Liver (tissue), 9 donors: ENCODE results near the gene NEIL3. TPM values are rescaled to one million over a fixed set of nuclear protein-coding genes. Genes with fewer than 3 reads are reported as not detected.

ENCODE experiments used
- DNase-seq: peaks from one replicate; pipeline ENCODE4 v3.0.0-alpha.2; 2017; ENCODE audit warnings: low spot score
- H3K27ac ChIP-seq, 2 donors: one replicate each; pipeline ENCODE4 v1.7.0; 2013; ENCODE audit warnings: inconsistent platforms in 2 of 2, low read length in 2 of 2, control low read depth in 1 of 2, low read depth in 1 of 2, mild to moderate bottlenecking in 1 of 2
- H3K27me3 ChIP-seq, 4 donors: one replicate each; pipeline versions ENCODE4 v1.6.1 to v1.7.0; 2013; ENCODE audit warnings: low read length in 3 of 4, inconsistent platforms in 1 of 4, mild to moderate bottlenecking in 1 of 4, moderate library complexity in 1 of 4; ENCODE audit not compliant: control insufficient read depth in 4 of 4, insufficient read depth in 4 of 4
- H3K36me3 ChIP-seq, 4 donors: one replicate each; pipeline versions ENCODE4 v1.6.1 to v1.7.0; 2013; ENCODE audit warnings: low read length in 3 of 4, mild to moderate bottlenecking in 3 of 4, low read depth in 1 of 4, moderate library complexity in 1 of 4; ENCODE audit not compliant: control insufficient read depth in 4 of 4, insufficient read depth in 3 of 4
- H3K4me1 ChIP-seq, 4 donors: one replicate each; pipeline versions ENCODE4 v1.6.1 to v1.7.0; 2013; ENCODE audit warnings: low read length in 3 of 4, mild to moderate bottlenecking in 3 of 4, moderate library complexity in 1 of 4; ENCODE audit not compliant: control insufficient read depth in 4 of 4, insufficient read depth in 4 of 4
- H3K4me3 ChIP-seq, 3 donors: one replicate each; pipeline versions ENCODE4 v1.6.1 to v1.7.0; 2013; ENCODE audit warnings: low read length in 3 of 3, control low read depth in 1 of 3, low read depth in 1 of 3, mild to moderate bottlenecking in 1 of 3
- H3K9ac ChIP-seq, 2 donors: one replicate each; pipeline ENCODE4 v1.7.0; 2013; ENCODE audit warnings: low read length in 2 of 2, mild to moderate bottlenecking in 2 of 2, moderate library complexity in 2 of 2, control low read depth in 1 of 2, low read depth in 1 of 2
- H3K9me3 ChIP-seq, 4 donors: one replicate each; pipeline versions ENCODE4 v1.6.1 to v1.7.0; 2013; ENCODE audit warnings: low read length in 3 of 4; ENCODE audit not compliant: control insufficient read depth in 4 of 4
- ATF3 ChIP-seq: IDR thresholded peaks from 2 replicates; pipeline ENCODE4 v1.6.1; 2016; ENCODE audit warnings: antibody characterized with exemption
- EGR1 ChIP-seq, 2 donors: IDR thresholded peaks; 2 replicates each; pipeline ENCODE4 v1.6.1; 2016 to 2018; ENCODE audit warnings: antibody characterized with exemption in 2 of 2, low read depth in 2 of 2
- FOXA1 ChIP-seq: IDR thresholded peaks from 2 replicates; pipeline ENCODE4 v1.6.1; 2016; ENCODE audit warnings: antibody characterized with exemption
- FOXA2 ChIP-seq: IDR thresholded peaks from 2 replicates; pipeline ENCODE4 v1.6.1; 2016; ENCODE audit warnings: antibody characterized with exemption
- GABPA ChIP-seq, 2 donors: IDR thresholded peaks in 1 of 2; conservative IDR thresholded peaks in 1 of 2; 2 replicates each; pipeline ENCODE4 v1.6.1; 2016; ENCODE audit warnings: antibody characterized with exemption in 2 of 2, mild to moderate bottlenecking in 1 of 2, moderate library complexity in 1 of 2
- HNF4A ChIP-seq, 2 donors: conservative IDR thresholded peaks; 2 replicates each; pipeline ENCODE4 v1.6.1; 2016; ENCODE audit warnings: antibody characterized with exemption in 2 of 2, mild to moderate bottlenecking in 2 of 2
- HNF4G ChIP-seq: IDR thresholded peaks from 2 replicates; pipeline ENCODE4 v1.6.1; 2016; ENCODE audit warnings: antibody characterized with exemption
- JUND ChIP-seq, 2 donors: IDR thresholded peaks; 2 replicates each; pipeline ENCODE4 v1.6.1; 2016; ENCODE audit warnings: antibody characterized with exemption in 2 of 2
- MAX ChIP-seq: IDR thresholded peaks from 2 replicates; pipeline ENCODE4 v1.6.1; 2016; ENCODE audit warnings: antibody characterized with exemption
- NR2F2 ChIP-seq: IDR thresholded peaks from 2 replicates; pipeline ENCODE4 v1.6.1; 2016; ENCODE audit warnings: antibody characterized with exemption
- RAD21 ChIP-seq, 2 donors: IDR thresholded peaks; 2 replicates each; pipeline ENCODE4 v1.6.1; 2016; ENCODE audit warnings: antibody characterized with exemption in 2 of 2, mild to moderate bottlenecking in 2 of 2
- REST ChIP-seq: IDR thresholded peaks from 2 replicates; pipeline ENCODE4 v1.6.1; 2016; ENCODE audit warnings: antibody characterized with exemption, mild to moderate bottlenecking
- RXRA ChIP-seq, 2 donors: IDR thresholded peaks; 2 replicates each; pipeline ENCODE4 v1.6.1; 2017 to 2018; ENCODE audit warnings: antibody characterized with exemption in 2 of 2, mild to moderate bottlenecking in 1 of 2
- SP1 ChIP-seq: IDR thresholded peaks from 2 replicates; pipeline ENCODE4 v1.6.1; 2018; ENCODE audit warnings: antibody characterized with exemption, mild to moderate bottlenecking
- TAF1 ChIP-seq: conservative IDR thresholded peaks from 2 replicates; pipeline ENCODE4 v1.6.1; 2016; ENCODE audit warnings: antibody characterized with exemption, mild to moderate bottlenecking
- YY1 ChIP-seq: IDR thresholded peaks from 2 replicates; pipeline ENCODE4 v1.6.1; 2016; ENCODE audit warnings: antibody characterized with exemption, mild to moderate bottlenecking
- ZBTB33 ChIP-seq: IDR thresholded peaks from 2 replicates; pipeline ENCODE4 v1.6.1; 2016; ENCODE audit warnings: antibody characterized with exemption
- WGBS: extraction: QIAGEN DNeasy Blood & Tissue Kit; methylation state at CpG from one replicate; pipeline ENCODE4 v1.1.7; 2013; 5-methylcytosine and 5-hydroxymethylcytosine counted together
- polyA plus RNA-seq, 2 donors: library from polyadenylated mRNA; stranded (reverse) in 1 of 2; unstranded in 1 of 2; fragments of 200-250 nt in 1 of 2; fragments of >200 nt in 1 of 2; fragmentation: Nextera tagmentation in 1 of 2; extraction: Ambion mirVana in 1 of 2; gene quantifications; one replicate each; pipeline versions ENCODE4 v1.2.1 to v1.2.3, GENCODE V29; 2013 to 2015
- total RNA-seq, 2 donors: library from RNA; depleted of rRNA; stranded (reverse); fragments of >200 nt; gene quantifications; one replicate each; pipeline ENCODE4 v1.2.3, GENCODE V29; 2014
- TF ChIP-seq, protein P1 (sequence below): fragments of 150-350 bp; IDR thresholded peaks from 2 replicates; pipeline ENCODE4 v1.5.1; 2017; ENCODE audit warnings: improper control_type of control experiment, low read depth, low read length; ENCODE audit not compliant: missing input control
- donor health status: healthy.
- donor health status: healthy.
- donor health status: healthy.
- donor health status: healthy.
- donor health status: healthy.

NEIL3 gene
- total and polyA plus RNA-seq, 4 donors, result 0.07 to 11.0 (median 0.19) TPM

DNA sequence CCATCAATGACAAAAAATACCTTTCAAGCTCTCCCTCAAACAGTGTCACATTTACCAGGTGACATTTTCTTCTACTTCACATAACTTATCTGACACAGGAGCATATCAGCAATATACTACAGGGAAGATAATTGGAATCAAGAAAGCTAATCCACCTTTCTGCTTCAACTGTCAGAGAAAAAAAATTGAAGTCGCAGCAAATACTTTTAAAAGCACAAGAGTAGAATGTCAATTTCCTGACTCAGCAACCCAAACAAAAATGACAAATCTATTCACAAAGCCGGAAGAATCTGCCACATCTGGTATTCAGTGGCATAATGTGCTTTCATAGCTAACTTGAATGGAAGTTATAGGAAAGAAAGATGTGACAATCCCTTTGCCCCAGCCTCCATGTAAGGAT is 95.8 kb downstream of the NEIL3 start:
- H3K4me1 ChIP-seq, result no peaks in the 10 kb centered on the region
- no peak overlapping the region for H3K9ac ChIP-seq
- DNase-seq, result no peak
- 75% methylated on average over 2 of the region's 2 CpGs for WGBS
- H3K27ac ChIP-seq, result no peak overlapping the region
- no peak overlapping the region for H3K4me3 ChIP-seq
- TF ChIP-seq RXRA (IDR thresholded peaks at IDR 0.05) (no peak), NR2F2 (no peak), JUND (IDR thresholded peaks at IDR 0.05) (no peak), TAF1 (no peak), GABPA (IDR thresholded peaks at IDR 0.05 in 1 of 2, conservative IDR thresholded peaks at IDR 0.05 in 1 of 2) (no peak), ZBTB33 (no peak), MAX (no peak), EGR1 (IDR thresholded peaks at IDR 0.05; ENCODE audit: low read depth in 2 of 2) (no peak), SP1 (no peak), HNF4G (no peak), REST (no peak), FOXA1 (no peak), YY1 (no peak), FOXA2 (no peak), RAD21 (IDR thresholded peaks at IDR 0.05) (no peak), HNF4A (conservative IDR thresholded peaks at IDR 0.05) (no peak), ATF3 (no peak)
- TF ChIP-seq, protein P1, sequence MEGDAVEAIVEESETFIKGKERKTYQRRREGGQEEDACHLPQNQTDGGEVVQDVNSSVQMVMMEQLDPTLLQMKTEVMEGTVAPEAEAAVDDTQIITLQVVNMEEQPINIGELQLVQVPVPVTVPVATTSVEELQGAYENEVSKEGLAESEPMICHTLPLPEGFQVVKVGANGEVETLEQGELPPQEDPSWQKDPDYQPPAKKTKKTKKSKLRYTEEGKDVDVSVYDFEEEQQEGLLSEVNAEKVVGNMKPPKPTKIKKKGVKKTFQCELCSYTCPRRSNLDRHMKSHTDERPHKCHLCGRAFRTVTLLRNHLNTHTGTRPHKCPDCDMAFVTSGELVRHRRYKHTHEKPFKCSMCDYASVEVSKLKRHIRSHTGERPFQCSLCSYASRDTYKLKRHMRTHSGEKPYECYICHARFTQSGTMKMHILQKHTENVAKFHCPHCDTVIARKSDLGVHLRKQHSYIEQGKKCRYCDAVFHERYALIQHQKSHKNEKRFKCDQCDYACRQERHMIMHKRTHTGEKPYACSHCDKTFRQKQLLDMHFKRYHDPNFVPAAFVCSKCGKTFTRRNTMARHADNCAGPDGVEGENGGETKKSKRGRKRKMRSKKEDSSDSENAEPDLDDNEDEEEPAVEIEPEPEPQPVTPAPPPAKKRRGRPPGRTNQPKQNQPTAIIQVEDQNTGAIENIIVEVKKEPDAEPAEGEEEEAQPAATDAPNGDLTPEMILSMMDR, result no peak
- H3K27me3 ChIP-seq, result no peaks in the 10 kb centered on the region
- H3K36me3 ChIP-seq, result no peaks in the 10 kb centered on the region
- H3K9me3 ChIP-seq, result no peaks in the 10 kb centered on the region
